ENCODE results near the gene AKAP8L.

DNA sequence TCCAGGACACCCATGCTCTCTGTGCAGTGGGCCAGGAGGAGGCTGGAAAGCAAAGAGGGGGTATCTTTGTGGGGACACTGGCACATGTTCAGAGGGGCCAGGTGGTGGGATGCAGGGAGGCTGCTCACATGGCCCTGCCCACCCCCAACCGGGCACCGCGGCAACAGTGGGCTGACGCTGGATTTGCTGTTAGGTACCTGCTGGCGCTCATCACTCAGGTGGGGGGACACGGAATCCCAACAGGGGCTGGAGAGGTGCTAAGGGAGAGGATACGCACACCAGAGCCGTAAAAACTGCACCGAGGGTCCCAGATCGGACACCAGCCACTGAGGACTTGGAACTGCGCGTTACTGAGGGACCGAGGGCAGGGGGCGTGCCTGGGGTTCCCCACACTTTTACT, 19.2 kb downstream of the AKAP8L start:
- TF ChIP-seq, protein P1, sequence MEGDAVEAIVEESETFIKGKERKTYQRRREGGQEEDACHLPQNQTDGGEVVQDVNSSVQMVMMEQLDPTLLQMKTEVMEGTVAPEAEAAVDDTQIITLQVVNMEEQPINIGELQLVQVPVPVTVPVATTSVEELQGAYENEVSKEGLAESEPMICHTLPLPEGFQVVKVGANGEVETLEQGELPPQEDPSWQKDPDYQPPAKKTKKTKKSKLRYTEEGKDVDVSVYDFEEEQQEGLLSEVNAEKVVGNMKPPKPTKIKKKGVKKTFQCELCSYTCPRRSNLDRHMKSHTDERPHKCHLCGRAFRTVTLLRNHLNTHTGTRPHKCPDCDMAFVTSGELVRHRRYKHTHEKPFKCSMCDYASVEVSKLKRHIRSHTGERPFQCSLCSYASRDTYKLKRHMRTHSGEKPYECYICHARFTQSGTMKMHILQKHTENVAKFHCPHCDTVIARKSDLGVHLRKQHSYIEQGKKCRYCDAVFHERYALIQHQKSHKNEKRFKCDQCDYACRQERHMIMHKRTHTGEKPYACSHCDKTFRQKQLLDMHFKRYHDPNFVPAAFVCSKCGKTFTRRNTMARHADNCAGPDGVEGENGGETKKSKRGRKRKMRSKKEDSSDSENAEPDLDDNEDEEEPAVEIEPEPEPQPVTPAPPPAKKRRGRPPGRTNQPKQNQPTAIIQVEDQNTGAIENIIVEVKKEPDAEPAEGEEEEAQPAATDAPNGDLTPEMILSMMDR (IDR thresholded peaks at IDR 0.05 in 2 of 3, conservative IDR thresholded peaks at IDR 0.05 in 1 of 3; ENCODE audit: borderline replicate concordance in 1 of 3, insufficient read depth in 1 of 3, low read depth in 2 of 3, low read length in 2 of 3): no peak
- TF ChIP-seq EZH2 (IDR thresholded peaks at IDR 0.05) (no peak), SP1 (IDR thresholded peaks at IDR 0.05; ENCODE audit: low read depth) (no peak), RAD21 (IDR thresholded peaks at IDR 0.05; ENCODE audit: low read depth) (no peak), POLR2AphosphoS5 (IDR thresholded peaks at IDR 0.05; ENCODE audit: low read depth, low read length) (no peak), POLR2A (IDR thresholded peaks at IDR 0.05; ENCODE audit: borderline replicate concordance, extremely low read depth, insufficient read depth, insufficient read length) (no peak), EGR1 (IDR thresholded peaks at IDR 0.05; ENCODE audit: low read depth) (no peak), TCF7L2 (IDR thresholded peaks at IDR 0.05; ENCODE audit: borderline replicate concordance, extremely low read depth, insufficient read depth, insufficient read length) (no peak), FOSL1 (IDR thresholded peaks at IDR 0.05; ENCODE audit: low read depth) (no peak), YY1 (IDR thresholded peaks at IDR 0.05; ENCODE audit: extremely low read depth, insufficient replicate concordance, low read depth, low read length) (no peak), ZNF274 (IDR thresholded peaks at IDR 0.05; ENCODE audit: low read depth, low read length) (no peak)
- TF ChIP-seq, protein P2, sequence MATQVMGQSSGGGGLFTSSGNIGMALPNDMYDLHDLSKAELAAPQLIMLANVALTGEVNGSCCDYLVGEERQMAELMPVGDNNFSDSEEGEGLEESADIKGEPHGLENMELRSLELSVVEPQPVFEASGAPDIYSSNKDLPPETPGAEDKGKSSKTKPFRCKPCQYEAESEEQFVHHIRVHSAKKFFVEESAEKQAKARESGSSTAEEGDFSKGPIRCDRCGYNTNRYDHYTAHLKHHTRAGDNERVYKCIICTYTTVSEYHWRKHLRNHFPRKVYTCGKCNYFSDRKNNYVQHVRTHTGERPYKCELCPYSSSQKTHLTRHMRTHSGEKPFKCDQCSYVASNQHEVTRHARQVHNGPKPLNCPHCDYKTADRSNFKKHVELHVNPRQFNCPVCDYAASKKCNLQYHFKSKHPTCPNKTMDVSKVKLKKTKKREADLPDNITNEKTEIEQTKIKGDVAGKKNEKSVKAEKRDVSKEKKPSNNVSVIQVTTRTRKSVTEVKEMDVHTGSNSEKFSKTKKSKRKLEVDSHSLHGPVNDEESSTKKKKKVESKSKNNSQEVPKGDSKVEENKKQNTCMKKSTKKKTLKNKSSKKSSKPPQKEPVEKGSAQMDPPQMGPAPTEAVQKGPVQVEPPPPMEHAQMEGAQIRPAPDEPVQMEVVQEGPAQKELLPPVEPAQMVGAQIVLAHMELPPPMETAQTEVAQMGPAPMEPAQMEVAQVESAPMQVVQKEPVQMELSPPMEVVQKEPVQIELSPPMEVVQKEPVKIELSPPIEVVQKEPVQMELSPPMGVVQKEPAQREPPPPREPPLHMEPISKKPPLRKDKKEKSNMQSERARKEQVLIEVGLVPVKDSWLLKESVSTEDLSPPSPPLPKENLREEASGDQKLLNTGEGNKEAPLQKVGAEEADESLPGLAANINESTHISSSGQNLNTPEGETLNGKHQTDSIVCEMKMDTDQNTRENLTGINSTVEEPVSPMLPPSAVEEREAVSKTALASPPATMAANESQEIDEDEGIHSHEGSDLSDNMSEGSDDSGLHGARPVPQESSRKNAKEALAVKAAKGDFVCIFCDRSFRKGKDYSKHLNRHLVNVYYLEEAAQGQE (IDR thresholded peaks at IDR 0.05; ENCODE audit: low read depth): no peak
- TF ChIP-seq, protein P3, sequence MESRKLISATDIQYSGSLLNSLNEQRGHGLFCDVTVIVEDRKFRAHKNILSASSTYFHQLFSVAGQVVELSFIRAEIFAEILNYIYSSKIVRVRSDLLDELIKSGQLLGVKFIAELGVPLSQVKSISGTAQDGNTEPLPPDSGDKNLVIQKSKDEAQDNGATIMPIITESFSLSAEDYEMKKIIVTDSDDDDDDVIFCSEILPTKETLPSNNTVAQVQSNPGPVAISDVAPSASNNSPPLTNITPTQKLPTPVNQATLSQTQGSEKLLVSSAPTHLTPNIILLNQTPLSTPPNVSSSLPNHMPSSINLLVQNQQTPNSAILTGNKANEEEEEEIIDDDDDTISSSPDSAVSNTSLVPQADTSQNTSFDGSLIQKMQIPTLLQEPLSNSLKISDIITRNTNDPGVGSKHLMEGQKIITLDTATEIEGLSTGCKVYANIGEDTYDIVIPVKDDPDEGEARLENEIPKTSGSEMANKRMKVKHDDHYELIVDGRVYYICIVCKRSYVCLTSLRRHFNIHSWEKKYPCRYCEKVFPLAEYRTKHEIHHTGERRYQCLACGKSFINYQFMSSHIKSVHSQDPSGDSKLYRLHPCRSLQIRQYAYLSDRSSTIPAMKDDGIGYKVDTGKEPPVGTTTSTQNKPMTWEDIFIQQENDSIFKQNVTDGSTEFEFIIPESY (IDR thresholded peaks at IDR 0.05; ENCODE audit: extremely low read depth, insufficient replicate concordance, low read length): no peak
- TF ChIP-seq, protein P4, sequence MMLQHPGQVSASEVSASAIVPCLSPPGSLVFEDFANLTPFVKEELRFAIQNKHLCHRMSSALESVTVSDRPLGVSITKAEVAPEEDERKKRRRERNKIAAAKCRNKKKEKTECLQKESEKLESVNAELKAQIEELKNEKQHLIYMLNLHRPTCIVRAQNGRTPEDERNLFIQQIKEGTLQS (IDR thresholded peaks at IDR 0.05): no peak

Data from HCT116 (cell line).